Activated CD8-positive, alpha-beta T cell treated with anti-CD3 and anti-CD28 coated beads for 36 hours (primary cell): ENCODE results near the gene MS4A4A. TPM values are rescaled to one million over a fixed set of nuclear protein-coding genes. Genes with fewer than 3 reads are reported as not detected.

Experiments used
- ATAC-seq: fragments of 200-7000 bp; cut with Tn5 transposase; one replicate; pipeline ENCODE4 v1.10.0; 2021; ENCODE audit warnings: mild to moderate bottlenecking, moderate library complexity
- CTCF ChIA-PET: fragments of 350-600 bp; sonication (Branson Sonifier 250); formaldehyde crosslinking; loops from one replicate; lab custom pipeline; 2021; ENCODE audit warnings: antibody characterized with exemption; lab: Charles Lee
- POLR2A ChIA-PET: fragments of 350-600 bp; sonication (Branson Sonifier 250); formaldehyde crosslinking; loops from one replicate; lab custom pipeline; 2021; ENCODE audit warnings: antibody characterized with exemption; lab: Charles Lee
- DNase-seq: peaks from one replicate; pipeline ENCODE4 v3.0.0-alpha.2; 2020
- H3K27ac Mint-ChIP-seq: one replicate; pipeline ENCODE4 v1.8.0; 2021; ENCODE audit warnings: mild to moderate bottlenecking, mixed read lengths
- H3K27me3 Mint-ChIP-seq: one replicate; pipeline ENCODE4 v1.8.0; 2021; ENCODE audit warnings: mixed read lengths
- H3K36me3 Mint-ChIP-seq: one replicate; pipeline ENCODE4 v1.8.0; 2021; ENCODE audit warnings: low read depth, mixed read lengths
- H3K4me1 Mint-ChIP-seq: one replicate; pipeline ENCODE4 v1.8.0; 2021; ENCODE audit warnings: low read depth, mixed read lengths
- H3K4me3 Mint-ChIP-seq: one replicate; pipeline ENCODE4 v1.8.0; 2021; ENCODE audit warnings: mild to moderate bottlenecking, moderate library complexity, mixed read lengths
- H3K9me3 Mint-ChIP-seq: one replicate; pipeline ENCODE4 v1.8.0; 2021; ENCODE audit warnings: mixed read lengths
- intact Hi-C: fragments of 100-400 bp; cut with micrococcal nuclease; formaldehyde crosslinking; loops from one replicate; pipeline ENCODE4 v1.10.0; 2022
- total RNA-seq, 2 experiments: library from RNA; stranded (reverse); gene quantifications; one replicate each; pipeline ENCODE4 v1.2.3, GENCODE V29; 2021
- TF ChIP-seq, protein P1 (sequence below): fragments of 200-600 bp; IDR thresholded peaks from one replicate; pipeline ENCODE4 v1.8.0; 2022; ENCODE audit warnings: antibody characterized with exemption, mild to moderate bottlenecking

The MS4A4A gene
- total RNA-seq, 2 experiments from 2014 or later: not detected

GRCh38 chr11:60344146-60344545, 63.7 kb downstream of the MS4A4A start:
- intact Hi-C loops: no loop called here

DNA sequence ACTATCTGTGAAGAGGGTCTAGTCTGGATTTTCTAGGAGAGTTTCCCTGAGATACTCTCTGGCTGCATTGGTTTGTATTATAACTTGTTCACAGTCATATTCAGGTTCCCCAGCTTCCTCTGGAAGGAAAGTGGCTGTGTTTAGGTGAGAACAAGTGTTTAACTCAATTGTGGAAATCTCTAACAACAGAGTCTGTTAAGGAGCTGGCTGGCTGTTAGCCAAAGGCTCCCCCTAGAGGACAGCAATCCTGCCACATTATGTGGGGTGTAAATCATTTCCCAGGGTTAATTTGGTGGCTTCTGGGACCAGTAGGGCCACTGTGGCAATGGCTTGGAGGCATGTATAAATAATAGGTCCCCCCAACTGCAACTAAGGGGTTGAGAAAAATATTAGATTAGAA, 65.0 kb downstream of the MS4A4A start:
- H3K4me3 Mint-ChIP-seq: no peak overlapping the region
- ChIA-PET CTCF (interaction anchor here (0.6 to 8.5 kb wide), 11 partner anchors 11 to 392 kb away, joined by 3 to 77 read pairs (median 3); no protein-coding TSS in a partner anchor), POLR2A (no interaction called here)
- TF ChIP-seq, protein P1, sequence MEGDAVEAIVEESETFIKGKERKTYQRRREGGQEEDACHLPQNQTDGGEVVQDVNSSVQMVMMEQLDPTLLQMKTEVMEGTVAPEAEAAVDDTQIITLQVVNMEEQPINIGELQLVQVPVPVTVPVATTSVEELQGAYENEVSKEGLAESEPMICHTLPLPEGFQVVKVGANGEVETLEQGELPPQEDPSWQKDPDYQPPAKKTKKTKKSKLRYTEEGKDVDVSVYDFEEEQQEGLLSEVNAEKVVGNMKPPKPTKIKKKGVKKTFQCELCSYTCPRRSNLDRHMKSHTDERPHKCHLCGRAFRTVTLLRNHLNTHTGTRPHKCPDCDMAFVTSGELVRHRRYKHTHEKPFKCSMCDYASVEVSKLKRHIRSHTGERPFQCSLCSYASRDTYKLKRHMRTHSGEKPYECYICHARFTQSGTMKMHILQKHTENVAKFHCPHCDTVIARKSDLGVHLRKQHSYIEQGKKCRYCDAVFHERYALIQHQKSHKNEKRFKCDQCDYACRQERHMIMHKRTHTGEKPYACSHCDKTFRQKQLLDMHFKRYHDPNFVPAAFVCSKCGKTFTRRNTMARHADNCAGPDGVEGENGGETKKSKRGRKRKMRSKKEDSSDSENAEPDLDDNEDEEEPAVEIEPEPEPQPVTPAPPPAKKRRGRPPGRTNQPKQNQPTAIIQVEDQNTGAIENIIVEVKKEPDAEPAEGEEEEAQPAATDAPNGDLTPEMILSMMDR: peak; percentile 41
- H3K4me1 Mint-ChIP-seq: no peaks in the 10 kb centered on the region
- DNase-seq: peak; percentile 52
- H3K27me3 Mint-ChIP-seq: peaks cover 17% of the 10 kb centered on the region
- H3K27ac Mint-ChIP-seq: no peak overlapping the region
- no peaks in the 10 kb centered on the region for H3K36me3 Mint-ChIP-seq
- intact Hi-C loops: loop anchor here (5.0 kb wide), 1 partner anchor 272 kb away; no protein-coding TSS in a partner anchor
- no peak for ATAC-seq
- H3K9me3 Mint-ChIP-seq: no peaks in the 10 kb centered on the region

More at GRCh38 chr11:60344146-60344545, 63.7 kb downstream of the MS4A4A start:
- H3K36me3 Mint-ChIP-seq: no peaks in the 10 kb centered on the region
- no peak overlapping the region for H3K27ac Mint-ChIP-seq
- ATAC-seq (no peak), DNase-seq (no peak)
- H3K9me3 Mint-ChIP-seq: no peaks in the 10 kb centered on the region
- peaks cover 19% of the 10 kb centered on the region for H3K27me3 Mint-ChIP-seq
- H3K4me1 Mint-ChIP-seq: no peaks in the 10 kb centered on the region
- no peak overlapping the region for H3K4me3 Mint-ChIP-seq
- CTCF ChIA-PET: interaction anchor here (0.8 to 8.5 kb wide), 10 partner anchors 8 to 393 kb away, joined by 3 to 77 read pairs (median 4); no protein-coding TSS in a partner anchor
- POLR2A ChIA-PET: no interaction called here
- TF ChIP-seq, protein P1: no peak

DNA sequence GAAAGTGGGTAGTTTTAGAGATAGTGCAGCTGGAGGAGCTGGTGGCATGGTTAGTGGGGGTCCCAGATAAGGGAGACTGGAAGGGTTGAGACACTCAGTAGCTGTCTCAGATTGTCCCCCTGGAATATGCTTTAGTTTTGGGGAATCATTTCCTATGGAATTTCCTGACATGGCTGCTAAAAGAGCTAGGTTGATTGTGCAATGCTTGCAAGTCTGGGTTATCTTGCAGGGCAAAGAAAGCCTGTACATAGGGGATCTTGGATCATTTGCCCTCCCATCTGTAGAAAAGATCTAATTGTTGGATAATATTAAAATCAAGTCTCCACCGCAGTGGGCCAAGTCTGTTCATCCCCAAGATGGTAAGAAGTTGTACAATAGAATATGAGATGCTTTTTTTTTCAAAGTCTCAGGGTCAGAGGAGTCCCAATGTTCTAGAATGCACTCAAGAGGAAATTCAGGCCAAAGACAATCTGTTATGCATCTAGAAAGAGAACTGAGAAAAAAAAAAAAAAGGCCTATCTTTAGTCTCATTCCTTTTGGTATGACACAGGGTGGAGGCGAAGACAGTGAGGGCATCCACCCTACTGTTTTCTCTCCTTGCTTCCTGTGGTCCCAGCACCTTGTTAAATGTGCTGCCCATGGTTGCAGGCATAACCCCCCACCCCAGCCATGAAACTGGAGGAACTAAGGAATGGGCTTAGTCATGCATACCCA, 66.8 kb downstream of the MS4A4A start:
- DNase-seq: no peak
- ChIA-PET POLR2A (no interaction called here), CTCF (interaction anchor here (0.7 to 8.5 kb wide), 4 partner anchors 16 to 82 kb away, joined by 3 to 77 read pairs (median 32); no protein-coding TSS in a partner anchor)
- no peak for ATAC-seq
- TF ChIP-seq, protein P1: no peak
- Mint-ChIP-seq H3K27me3 (peaks cover 9% of the 10 kb centered on the region), H3K27ac (no peak overlapping the region), H3K4me3 (no peak overlapping the region), H3K9me3 (no peaks in the 10 kb centered on the region), H3K4me1 (no peaks in the 10 kb centered on the region), H3K36me3 (no peaks in the 10 kb centered on the region)
- intact Hi-C loops: loop anchor here (5.0 kb wide), 1 partner anchor 270 kb away; no protein-coding TSS in a partner anchor

GRCh38 chr11:60348116-60348515, 67.7 kb downstream of the MS4A4A start:
- H3K27ac Mint-ChIP-seq: no peak overlapping the region
- intact Hi-C loops: loop anchor here (5.0 kb wide), 1 partner anchor 269 kb away; no protein-coding TSS in a partner anchor
- CTCF ChIA-PET: interaction anchor here (0.7 to 8.5 kb wide), 2 partner anchors 15 to 17 kb away, joined by 3 to 77 read pairs; no protein-coding TSS in a partner anchor
- H3K9me3 Mint-ChIP-seq: no peaks in the 10 kb centered on the region
- no peaks in the 10 kb centered on the region for H3K36me3 Mint-ChIP-seq
- TF ChIP-seq, protein P1: no peak
- DNase-seq (no peak), ATAC-seq (no peak)
- H3K27me3 Mint-ChIP-seq: peaks cover 11% of the 10 kb centered on the region
- no peaks in the 10 kb centered on the region for H3K4me1 Mint-ChIP-seq
- H3K4me3 Mint-ChIP-seq: no peak overlapping the region
- POLR2A ChIA-PET: no interaction called here

- no peak for DNase-seq
- ATAC-seq: no peak
- Mint-ChIP-seq H3K36me3 (no peaks in the 10 kb centered on the region), H3K27me3 (peaks cover 12% of the 10 kb centered on the region), H3K4me3 (no peak overlapping the region), H3K27ac (no peak overlapping the region), H3K4me1 (no peaks in the 10 kb centered on the region), H3K9me3 (peaks cover 2% of the 10 kb centered on the region)
- intact Hi-C loops: loop anchor here (5.0 kb wide), 1 partner anchor 267 kb away; no protein-coding TSS in a partner anchor
- TF ChIP-seq, protein P1: no peak
- CTCF ChIA-PET: interaction anchor here (1.1 to 8.5 kb wide), 2 partner anchors 14 to 15 kb away, joined by 3 to 77 read pairs; no protein-coding TSS in a partner anchor
- POLR2A ChIA-PET: no interaction called here
Observed at GRCh38 chr11:60349990-60350389, 69.5 kb downstream of the MS4A4A start.
